Rectal smooth muscle tissue (tissue), 1 donor: ENCODE results near the gene DLG2.

Experiments used
- H3K27ac ChIP-seq: one replicate; pipeline ENCODE4 v1.7.0; 2013; ENCODE audit warnings: low read depth, low read length, inconsistent platforms
- H3K27me3 ChIP-seq: one replicate; pipeline ENCODE4 v1.7.0; 2013; ENCODE audit warnings: low read length; ENCODE audit not compliant: control insufficient read depth, insufficient read depth
- H3K36me3 ChIP-seq: one replicate; pipeline ENCODE4 v1.7.0; 2013; ENCODE audit warnings: low read length; ENCODE audit not compliant: control insufficient read depth, insufficient read depth
- H3K4me1 ChIP-seq: one replicate; pipeline ENCODE4 v1.7.0; 2013; ENCODE audit warnings: low read length; ENCODE audit not compliant: control insufficient read depth, insufficient read depth
- H3K4me3 ChIP-seq: one replicate; pipeline ENCODE4 v1.7.0; 2013; ENCODE audit warnings: low read length
- H3K9ac ChIP-seq: one replicate; pipeline ENCODE4 v1.7.0; 2013; ENCODE audit warnings: low read length

The DLG2 gene

GRCh38 chr11:85589373-85589772, 37.8 kb downstream of the DLG2 start:
- no peak overlapping the region for H3K9ac ChIP-seq
- H3K4me3 ChIP-seq, result no peak overlapping the region
- no peaks in the 10 kb centered on the region for H3K36me3 ChIP-seq
- H3K4me1 ChIP-seq, result no peaks in the 10 kb centered on the region
- H3K27ac ChIP-seq, result no peak overlapping the region
- no peaks in the 10 kb centered on the region for H3K27me3 ChIP-seq

- H3K27me3 ChIP-seq, result no peaks in the 10 kb centered on the region
- H3K36me3 ChIP-seq, result no peaks in the 10 kb centered on the region
- H3K4me3 ChIP-seq, result no peak overlapping the region
- no peak overlapping the region for H3K9ac ChIP-seq
- no peaks in the 10 kb centered on the region for H3K4me1 ChIP-seq
- no peak overlapping the region for H3K27ac ChIP-seq
These were observed 45.0 kb downstream of the DLG2 start for GRCh38 chr11:85582111-85582510.

GRCh38 chr11:85575388-85575787, 51.8 kb downstream of the DLG2 start:
- Histone ChIP-seq H3K27ac (no peak overlapping the region), H3K4me1 (no peaks in the 10 kb centered on the region), H3K27me3 (no peaks in the 10 kb centered on the region), H3K36me3 (no peaks in the 10 kb centered on the region), H3K4me3 (no peak overlapping the region), H3K9ac (no peak overlapping the region)

GRCh38 chr11:85572056-85572455, 55.1 kb downstream of the DLG2 start:
- Histone ChIP-seq H3K27me3 (no peaks in the 10 kb centered on the region), H3K36me3 (no peaks in the 10 kb centered on the region), H3K27ac (no peak overlapping the region), H3K4me1 (no peaks in the 10 kb centered on the region), H3K9ac (no peak overlapping the region), H3K4me3 (no peak overlapping the region)

GRCh38 chr11:85569525-85569924, 57.6 kb downstream of the DLG2 start:
- H3K4me1 ChIP-seq, result no peaks in the 10 kb centered on the region
- no peak overlapping the region for H3K27ac ChIP-seq
- H3K36me3 ChIP-seq, result no peaks in the 10 kb centered on the region
- H3K4me3 ChIP-seq, result no peak overlapping the region
- H3K27me3 ChIP-seq, result no peaks in the 10 kb centered on the region
- no peak overlapping the region for H3K9ac ChIP-seq

GRCh38 chr11:85558411-85558810, 68.7 kb downstream of the DLG2 start:
- Histone ChIP-seq H3K27me3 (no peaks in the 10 kb centered on the region), H3K9ac (no peak overlapping the region), H3K36me3 (no peaks in the 10 kb centered on the region), H3K27ac (no peak overlapping the region), H3K4me3 (no peak overlapping the region), H3K4me1 (no peaks in the 10 kb centered on the region)

GRCh38 chr11:85551881-85552280, 75.3 kb downstream of the DLG2 start:
- Histone ChIP-seq H3K4me3 (no peak overlapping the region), H3K27me3 (no peaks in the 10 kb centered on the region), H3K27ac (no peak overlapping the region), H3K36me3 (no peaks in the 10 kb centered on the region), H3K4me1 (no peaks in the 10 kb centered on the region), H3K9ac (no peak overlapping the region)

- Histone ChIP-seq H3K36me3 (no peaks in the 10 kb centered on the region), H3K4me1 (no peaks in the 10 kb centered on the region), H3K9ac (no peak overlapping the region), H3K27me3 (no peaks in the 10 kb centered on the region), H3K4me3 (no peak overlapping the region), H3K27ac (no peak overlapping the region)
These were observed 85.5 kb downstream of the DLG2 start for GRCh38 chr11:85541683-85542082.

GRCh38 chr11:85540635-85541205, 86.4 kb downstream of the DLG2 start:
- Histone ChIP-seq H3K36me3 (no peaks in the 10 kb centered on the region), H3K4me1 (no peaks in the 10 kb centered on the region), H3K27me3 (no peaks in the 10 kb centered on the region), H3K4me3 (no peak overlapping the region), H3K27ac (no peak overlapping the region), H3K9ac (no peak overlapping the region)

GRCh38 chr11:85540181-85540580, 87.0 kb downstream of the DLG2 start:
- H3K36me3 ChIP-seq, result no peaks in the 10 kb centered on the region
- no peaks in the 10 kb centered on the region for H3K4me1 ChIP-seq
- H3K9ac ChIP-seq, result no peak overlapping the region
- H3K27ac ChIP-seq, result no peak overlapping the region
- no peaks in the 10 kb centered on the region for H3K27me3 ChIP-seq
- no peak overlapping the region for H3K4me3 ChIP-seq

GRCh38 chr11:85539740-85540139, 87.4 kb downstream of the DLG2 start:
- Histone ChIP-seq H3K36me3 (no peaks in the 10 kb centered on the region), H3K27me3 (no peaks in the 10 kb centered on the region), H3K27ac (no peak overlapping the region), H3K4me1 (no peaks in the 10 kb centered on the region), H3K9ac (no peak overlapping the region), H3K4me3 (no peak overlapping the region)

GRCh38 chr11:85539029-85539689, 88.0 kb downstream of the DLG2 start:
- Histone ChIP-seq H3K4me3 (no peak overlapping the region), H3K4me1 (no peaks in the 10 kb centered on the region), H3K9ac (no peak overlapping the region), H3K27ac (no peak overlapping the region), H3K36me3 (no peaks in the 10 kb centered on the region), H3K27me3 (no peaks in the 10 kb centered on the region)

- Histone ChIP-seq H3K4me1 (no peaks in the 10 kb centered on the region), H3K36me3 (no peaks in the 10 kb centered on the region), H3K27me3 (no peaks in the 10 kb centered on the region), H3K9ac (no peak overlapping the region), H3K27ac (no peak overlapping the region), H3K4me3 (no peak overlapping the region)
These were observed 90.7 kb downstream of the DLG2 start for GRCh38 chr11:85536438-85536837.
